ENCODE results near the gene TRIM9. TPM values are rescaled to one million over a fixed set of nuclear protein-coding genes. Genes with fewer than 3 reads are reported as not detected.

The TRIM9 gene
- total and polyA plus RNA-seq, 2 donors (not counting 3 experiments of a cell fraction or from before 2014, with no cell fraction given): not detected

DNA sequence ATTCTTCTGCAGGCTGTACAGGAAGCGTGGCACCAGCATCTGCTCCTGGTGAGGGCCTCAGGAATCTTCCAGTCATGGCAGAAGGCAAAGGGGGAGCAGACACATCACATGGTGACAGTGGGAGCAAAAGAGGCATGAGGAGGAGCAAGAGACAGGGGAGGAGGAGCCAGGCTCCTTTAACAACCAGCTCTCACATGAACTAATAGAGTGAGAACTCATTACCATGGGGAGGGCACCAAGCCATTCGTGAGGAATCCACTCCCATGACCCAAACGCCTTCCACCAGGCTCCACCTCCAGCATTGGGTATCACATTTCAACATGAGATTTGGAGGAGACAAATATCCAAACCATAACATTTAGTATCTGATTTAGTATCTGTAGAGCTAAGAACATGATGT lies 14.7 kb upstream of the TRIM9 start:
- Histone ChIP-seq H3K9me3 (replicated peaks; ENCODE audit: control insufficient read depth, insufficient read depth, low read length) (no peaks in the 10 kb centered on the region), H3K79me2 (ENCODE audit: control insufficient read depth, insufficient read depth, low read length) (no peaks in the 10 kb centered on the region), H3K27ac (ENCODE audit: insufficient read depth, low read depth, low read length) (no peak overlapping the region), H3K4me3 (replicated peaks in 1 of 3; ENCODE audit: insufficient read depth in 1 of 3, low read depth in 1 of 3, low read length in 3 of 3) (no peak overlapping the region), H2AFZ (ENCODE audit: low read depth, low read length) (no peak overlapping the region), H3K9ac (replicated peaks; ENCODE audit: extremely low read depth, insufficient read depth, low read length) (no peak overlapping the region), H3K4me2 (ENCODE audit: insufficient read depth, low read length) (no peak overlapping the region), H3K9me1 (replicated peaks; ENCODE audit: control insufficient read depth, extremely low read depth, insufficient read depth, low read length) (no peaks in the 10 kb centered on the region), H4K20me1 (replicated peaks; ENCODE audit: control insufficient read depth, extremely low read depth, insufficient read depth, low read length) (no peaks in the 10 kb centered on the region), H3K27me3 (ENCODE audit: control insufficient read depth in 2 of 2, insufficient read depth in 2 of 2, low read length in 2 of 2) (peaks cover 2 to 7% of the 10 kb centered on the region in 2 experiments), H3K36me3 (ENCODE audit: control insufficient read depth in 2 of 2, extremely low read depth in 1 of 2, insufficient read depth in 2 of 2, low read length in 2 of 2) (no peaks in the 10 kb centered on the region), H3K4me1 (ENCODE audit: control insufficient read depth, extremely low read depth, insufficient read depth, low read length) (no peaks in the 10 kb centered on the region)
- no peak for TF ChIP-seq MYC (IDR thresholded peaks at IDR 0.05; ENCODE audit: low read depth, low read length)
- no peak for TF ChIP-seq EZH2 (IDR thresholded peaks at IDR 0.05; ENCODE audit: borderline replicate concordance, low read depth, low read length, severe bottlenecking)
- TF ChIP-seq FOS (IDR thresholded peaks at IDR 0.05; ENCODE audit: borderline replicate concordance, insufficient read depth, low read length): no peak
- no peak for TF ChIP-seq POLR2A (IDR thresholded peaks at IDR 0.05; ENCODE audit: low read depth, low read length)
- TF ChIP-seq, protein P1, sequence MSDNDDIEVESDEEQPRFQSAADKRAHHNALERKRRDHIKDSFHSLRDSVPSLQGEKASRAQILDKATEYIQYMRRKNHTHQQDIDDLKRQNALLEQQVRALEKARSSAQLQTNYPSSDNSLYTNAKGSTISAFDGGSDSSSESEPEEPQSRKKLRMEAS (IDR thresholded peaks at IDR 0.05; ENCODE audit: insufficient read depth, insufficient read length): no peak
- TF ChIP-seq, protein P2, sequence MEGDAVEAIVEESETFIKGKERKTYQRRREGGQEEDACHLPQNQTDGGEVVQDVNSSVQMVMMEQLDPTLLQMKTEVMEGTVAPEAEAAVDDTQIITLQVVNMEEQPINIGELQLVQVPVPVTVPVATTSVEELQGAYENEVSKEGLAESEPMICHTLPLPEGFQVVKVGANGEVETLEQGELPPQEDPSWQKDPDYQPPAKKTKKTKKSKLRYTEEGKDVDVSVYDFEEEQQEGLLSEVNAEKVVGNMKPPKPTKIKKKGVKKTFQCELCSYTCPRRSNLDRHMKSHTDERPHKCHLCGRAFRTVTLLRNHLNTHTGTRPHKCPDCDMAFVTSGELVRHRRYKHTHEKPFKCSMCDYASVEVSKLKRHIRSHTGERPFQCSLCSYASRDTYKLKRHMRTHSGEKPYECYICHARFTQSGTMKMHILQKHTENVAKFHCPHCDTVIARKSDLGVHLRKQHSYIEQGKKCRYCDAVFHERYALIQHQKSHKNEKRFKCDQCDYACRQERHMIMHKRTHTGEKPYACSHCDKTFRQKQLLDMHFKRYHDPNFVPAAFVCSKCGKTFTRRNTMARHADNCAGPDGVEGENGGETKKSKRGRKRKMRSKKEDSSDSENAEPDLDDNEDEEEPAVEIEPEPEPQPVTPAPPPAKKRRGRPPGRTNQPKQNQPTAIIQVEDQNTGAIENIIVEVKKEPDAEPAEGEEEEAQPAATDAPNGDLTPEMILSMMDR (IDR thresholded peaks at IDR 0.05; ENCODE audit: extremely low read depth in 1 of 2, insufficient read depth in 1 of 2, low read depth in 1 of 2, low read length in 2 of 2): no peak
- no peak for TF ChIP-seq GATA2 (IDR thresholded peaks at IDR 0.05; ENCODE audit: insufficient read depth, insufficient read length, low read depth, low read length)
- no peak for TF ChIP-seq POLR2AphosphoS5 (IDR thresholded peaks at IDR 0.05; ENCODE audit: insufficient read depth, low read depth, low read length)
- no peak for TF ChIP-seq JUN (IDR thresholded peaks at IDR 0.05; ENCODE audit: borderline replicate concordance, insufficient read depth, insufficient read length, low read depth)
- dilution Hi-C loops (cut with MboI; ENCODE audit: extremely low pct_ligation_motif_present, low sequenced_read_pairs): no loop called here
- FAIRE-seq: no peak
- CTCF ChIA-PET: no interaction called here
- POLR2A ChIA-PET: no interaction called here
- DNase-seq (ENCODE audit: low read depth, low spot score): no peak
- no TSS peak for BruUV-seq (replicated peaks)
- intact Hi-C loops (cut with micrococcal nuclease): no loop called here

Data from endothelial cell of umbilical vein (primary cell).